ENCODE data around the gene CCDC88B.
A peak's percentile ranks its signal among the peaks of the same experiment; 100 is the strongest.

CCDC88B gene

DNA sequence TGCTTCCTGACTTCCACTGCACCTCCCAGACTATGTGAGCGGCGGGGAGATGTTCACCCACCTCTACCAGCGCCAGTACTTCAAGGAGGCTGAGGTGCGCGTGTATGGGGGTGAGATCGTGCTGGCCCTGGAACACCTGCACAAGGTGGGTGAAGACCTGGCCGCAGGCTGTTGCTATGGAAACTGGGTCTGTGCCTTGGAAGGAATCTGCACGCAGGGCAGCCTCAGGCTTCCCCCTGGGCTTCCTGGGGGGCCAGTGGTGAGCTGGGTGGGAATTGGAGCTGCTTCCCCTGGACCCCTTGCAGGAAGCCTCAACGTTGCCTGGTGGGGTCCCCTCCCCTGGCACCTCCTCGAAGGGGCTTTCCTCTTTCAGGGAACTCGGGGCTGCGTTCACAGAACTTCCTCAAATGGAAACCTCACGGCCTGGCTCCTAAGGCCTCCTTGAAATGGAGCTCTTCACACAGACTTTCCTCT, 20.5 kb downstream of the CCDC88B start:
- DNase-seq = no peak

DNA sequence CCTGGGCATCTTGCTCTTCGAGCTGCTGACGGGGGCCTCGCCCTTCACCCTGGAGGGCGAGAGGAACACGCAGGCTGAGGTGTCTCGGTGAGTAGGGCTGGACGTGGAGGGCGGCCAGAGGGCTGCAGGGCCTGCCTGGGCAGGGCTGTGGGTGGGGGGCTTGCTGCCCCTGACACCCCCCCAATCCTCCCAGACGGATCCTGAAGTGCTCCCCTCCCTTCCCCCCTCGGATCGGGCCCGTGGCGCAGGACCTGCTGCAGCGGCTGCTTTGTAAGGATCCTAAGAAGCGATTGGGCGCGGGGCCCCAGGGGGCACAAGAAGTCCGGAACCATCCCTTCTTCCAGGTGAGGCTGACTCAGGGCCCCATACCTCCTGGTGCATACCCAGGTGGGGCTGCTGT, 21.7 kb downstream of the CCDC88B start:
- no peak for DNase-seq

DNA sequence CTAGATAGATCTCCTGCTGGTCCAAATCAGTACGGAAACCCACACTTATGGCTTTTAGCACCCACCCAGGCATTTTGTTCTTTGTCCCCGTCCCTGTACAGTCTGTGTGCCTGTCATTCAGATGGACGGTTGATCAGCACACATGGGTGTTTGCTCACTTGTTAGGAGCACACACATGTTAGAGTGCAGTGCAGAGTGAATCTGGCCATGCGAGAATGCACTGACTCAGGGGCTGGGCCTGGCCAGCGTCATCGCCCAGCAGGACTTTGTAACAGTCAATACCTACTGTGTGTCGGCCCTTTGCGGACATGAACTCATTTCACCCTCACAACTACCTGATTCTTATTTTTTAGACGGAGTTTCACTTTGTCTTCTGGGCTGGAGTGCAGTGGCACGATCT, 22.3 kb downstream of the CCDC88B start:
- DNase-seq = no peak

DNA sequence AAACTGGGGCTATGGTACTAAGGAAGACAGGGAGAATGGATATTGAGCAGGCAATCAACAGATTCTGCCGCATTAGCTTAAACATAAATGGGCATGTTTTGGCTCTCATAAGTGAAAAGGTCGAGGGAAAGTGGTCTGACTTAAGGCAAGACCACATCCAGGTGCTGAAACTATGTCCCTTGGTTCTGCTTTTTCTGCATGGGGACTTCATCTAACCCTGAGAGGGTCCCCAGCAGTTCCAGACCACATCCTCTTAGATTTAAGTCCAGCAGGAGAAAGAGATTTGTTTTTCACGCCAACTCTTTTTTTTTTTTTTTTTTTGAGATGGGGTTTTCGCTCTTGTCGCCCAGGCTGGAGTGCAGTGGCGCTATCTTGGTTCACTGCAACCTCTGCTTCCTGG, 24.4 kb downstream of the CCDC88B start:
- DNase-seq = no peak

DNA sequence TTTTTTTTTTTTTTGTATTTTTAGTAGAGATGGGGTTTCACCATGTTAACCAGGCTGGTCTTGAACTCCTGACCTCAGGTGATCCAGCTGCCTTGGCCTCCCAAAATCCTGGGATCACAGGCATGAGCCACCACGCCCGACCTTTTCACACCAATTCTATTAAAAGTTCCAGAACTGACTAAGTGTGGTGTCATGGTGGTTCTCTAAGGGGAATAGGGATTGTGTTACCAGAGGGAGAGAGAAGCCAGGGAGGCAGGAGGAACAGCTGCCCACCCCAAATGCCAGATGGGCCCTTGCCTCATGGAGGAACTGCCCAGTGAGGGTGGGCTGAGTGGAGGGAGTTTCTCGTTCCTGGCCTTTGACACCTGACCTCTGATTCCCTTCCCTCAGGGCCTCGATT, 24.9 kb downstream of the CCDC88B start:
- DNase-seq = no peak

DNA sequence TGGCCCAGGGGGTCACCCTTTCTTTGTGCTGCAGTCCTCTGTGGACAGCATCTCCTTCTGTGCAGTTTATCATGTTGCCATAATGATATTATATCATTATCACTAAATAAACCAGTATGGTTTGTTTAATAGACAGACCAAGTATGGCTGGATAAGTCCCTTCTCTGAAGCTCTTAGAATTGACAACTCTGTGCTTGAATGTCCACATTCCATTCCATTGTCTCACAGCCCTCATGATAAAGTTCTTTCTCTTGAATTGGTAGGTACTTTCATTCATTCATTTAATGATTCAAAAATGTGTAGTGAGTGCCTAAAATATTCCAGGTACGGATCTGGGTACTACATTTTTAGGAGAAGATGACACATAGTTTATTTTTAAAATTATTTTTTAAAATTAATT, 26.7 kb downstream of the CCDC88B start:
- no peak for DNase-seq

DNA sequence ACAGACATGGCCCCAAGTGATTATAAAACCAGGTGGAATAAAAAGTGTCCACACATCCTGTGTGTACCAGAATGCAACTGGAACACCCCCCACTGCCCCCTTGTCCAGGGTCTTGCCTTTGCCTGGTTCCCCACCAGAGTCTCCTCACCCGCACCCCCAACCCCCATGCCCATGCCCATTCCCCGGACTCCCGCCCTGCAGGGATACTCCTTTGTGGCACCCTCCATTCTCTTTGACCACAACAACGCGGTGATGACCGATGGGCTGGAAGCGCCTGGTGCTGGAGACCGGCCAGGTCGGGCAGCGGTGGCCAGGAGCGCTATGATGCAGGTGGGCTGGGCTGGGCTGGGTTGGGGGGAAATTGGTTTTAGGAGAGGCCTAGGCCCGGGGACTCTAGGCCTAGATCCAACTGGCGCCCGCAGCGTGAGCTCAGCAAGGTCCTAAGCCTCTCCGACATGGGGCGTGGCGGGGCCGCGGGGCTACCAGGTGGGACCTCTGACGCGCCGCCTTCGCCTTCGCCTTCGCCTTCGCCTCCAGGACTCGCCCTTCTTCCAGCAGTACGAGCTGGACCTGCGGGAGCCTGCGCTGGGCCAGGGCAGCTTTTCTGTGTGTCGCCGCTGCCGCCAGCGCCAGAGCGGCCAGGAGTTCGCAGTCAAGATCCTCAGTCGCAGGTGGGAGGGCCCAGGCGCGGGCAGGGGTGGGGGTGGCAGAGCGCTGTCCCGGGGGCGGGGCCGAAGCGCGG, 28.1 kb downstream of the CCDC88B start:
- no peak for DNase-seq

DNA sequence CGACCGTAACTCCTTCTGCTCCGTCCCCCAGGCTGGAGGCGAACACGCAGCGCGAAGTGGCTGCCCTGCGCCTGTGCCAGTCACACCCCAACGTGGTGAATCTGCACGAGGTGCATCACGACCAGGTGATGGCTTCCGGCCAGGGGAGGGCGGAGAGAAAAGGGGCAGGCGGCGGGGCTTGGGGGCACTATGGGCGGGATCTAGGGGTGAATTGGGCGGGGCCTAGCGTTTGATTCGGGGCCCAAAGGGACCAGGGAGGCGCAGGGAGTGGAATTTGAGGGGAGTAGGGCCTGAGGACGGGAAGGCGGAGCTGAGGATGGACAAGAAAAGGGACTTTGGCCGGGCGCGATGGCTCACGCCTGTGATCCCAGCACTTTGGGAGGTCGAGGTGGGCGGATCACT, 28.7 kb downstream of the CCDC88B start:
- DNase-seq = no peak

DNA sequence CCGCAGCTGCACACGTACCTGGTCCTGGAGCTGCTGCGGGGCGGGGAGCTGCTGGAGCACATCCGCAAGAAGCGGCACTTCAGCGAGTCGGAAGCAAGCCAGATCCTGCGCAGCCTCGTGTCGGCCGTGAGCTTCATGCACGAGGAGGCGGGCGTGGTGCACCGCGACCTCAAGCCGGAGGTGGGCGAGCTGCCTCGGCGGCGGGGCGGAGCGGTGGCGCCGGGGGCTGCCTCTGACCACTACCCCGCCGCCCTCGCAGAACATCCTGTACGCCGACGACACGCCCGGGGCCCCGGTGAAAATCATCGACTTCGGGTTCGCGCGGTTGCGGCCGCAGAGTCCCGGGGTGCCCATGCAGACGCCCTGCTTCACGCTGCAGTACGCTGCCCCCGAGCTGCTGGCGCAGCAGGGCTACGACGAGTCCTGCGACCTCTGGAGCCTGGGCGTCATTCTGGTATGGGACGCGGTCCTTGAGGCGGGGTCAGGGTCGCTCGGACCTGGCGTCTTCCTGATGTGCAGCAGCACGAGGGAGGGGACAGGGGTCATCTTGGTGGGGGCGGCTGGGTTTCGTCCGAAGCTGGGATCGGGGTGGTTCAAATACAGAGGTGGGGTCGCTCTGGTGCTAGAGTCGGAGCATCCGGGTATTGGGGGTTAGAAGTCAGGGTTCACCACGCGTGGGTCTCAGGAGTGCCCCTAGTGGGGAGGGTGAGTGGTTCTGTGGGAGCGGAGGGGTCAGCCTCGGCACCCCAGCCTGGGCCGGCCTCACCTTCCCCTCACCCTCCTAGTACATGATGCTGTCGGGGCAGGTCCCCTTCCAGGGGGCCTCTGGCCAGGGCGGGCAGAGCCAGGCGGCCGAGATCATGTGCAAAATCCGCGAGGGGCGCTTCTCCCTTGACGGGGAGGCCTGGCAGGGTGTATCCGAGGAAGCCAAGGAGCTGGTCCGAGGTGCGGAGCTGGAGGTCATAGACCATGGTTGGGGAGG, 29.7 kb downstream of the CCDC88B start:
- no peak for DNase-seq

DNA sequence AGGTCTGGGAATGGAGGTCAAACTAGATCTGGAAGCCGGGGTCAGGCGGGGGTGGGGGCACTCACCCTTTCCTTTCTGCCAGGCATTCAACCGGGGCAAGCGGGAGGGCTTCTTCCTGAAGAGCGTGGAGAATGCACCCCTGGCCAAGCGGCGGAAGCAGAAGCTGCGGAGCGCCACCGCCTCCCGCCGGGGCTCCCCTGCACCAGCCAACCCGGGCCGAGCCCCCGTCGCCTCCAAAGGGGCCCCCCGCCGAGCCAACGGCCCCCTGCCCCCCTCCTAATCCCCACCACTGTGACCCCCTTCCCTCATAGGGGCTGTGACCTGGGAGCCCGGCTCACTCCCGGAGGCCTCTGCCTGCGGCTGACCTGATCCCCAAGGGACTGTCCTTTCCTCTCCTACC, 31.2 kb downstream of the CCDC88B start:
- DNase-seq = no peak

DNA sequence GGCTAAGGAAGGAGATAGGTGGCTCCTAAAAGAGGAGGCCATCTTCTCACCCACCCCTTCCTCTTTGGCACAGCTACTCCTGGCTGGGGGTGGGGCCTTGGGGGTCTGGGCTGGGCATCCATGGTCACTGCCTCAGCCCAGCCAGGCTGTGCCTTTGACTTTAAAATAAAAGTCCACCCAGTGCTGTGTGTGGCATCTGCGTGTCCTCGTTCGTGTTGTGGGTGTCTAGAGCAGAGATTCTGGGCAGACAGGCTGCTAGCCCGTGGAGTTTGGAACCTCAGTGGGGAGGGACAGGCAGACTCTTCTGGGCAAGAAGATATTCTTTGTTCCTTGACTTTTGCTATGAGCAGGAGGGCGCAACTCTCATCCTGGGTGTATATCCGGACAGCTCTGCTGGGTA, 32.0 kb downstream of the CCDC88B start:
- DNase-seq = no peak

DNA sequence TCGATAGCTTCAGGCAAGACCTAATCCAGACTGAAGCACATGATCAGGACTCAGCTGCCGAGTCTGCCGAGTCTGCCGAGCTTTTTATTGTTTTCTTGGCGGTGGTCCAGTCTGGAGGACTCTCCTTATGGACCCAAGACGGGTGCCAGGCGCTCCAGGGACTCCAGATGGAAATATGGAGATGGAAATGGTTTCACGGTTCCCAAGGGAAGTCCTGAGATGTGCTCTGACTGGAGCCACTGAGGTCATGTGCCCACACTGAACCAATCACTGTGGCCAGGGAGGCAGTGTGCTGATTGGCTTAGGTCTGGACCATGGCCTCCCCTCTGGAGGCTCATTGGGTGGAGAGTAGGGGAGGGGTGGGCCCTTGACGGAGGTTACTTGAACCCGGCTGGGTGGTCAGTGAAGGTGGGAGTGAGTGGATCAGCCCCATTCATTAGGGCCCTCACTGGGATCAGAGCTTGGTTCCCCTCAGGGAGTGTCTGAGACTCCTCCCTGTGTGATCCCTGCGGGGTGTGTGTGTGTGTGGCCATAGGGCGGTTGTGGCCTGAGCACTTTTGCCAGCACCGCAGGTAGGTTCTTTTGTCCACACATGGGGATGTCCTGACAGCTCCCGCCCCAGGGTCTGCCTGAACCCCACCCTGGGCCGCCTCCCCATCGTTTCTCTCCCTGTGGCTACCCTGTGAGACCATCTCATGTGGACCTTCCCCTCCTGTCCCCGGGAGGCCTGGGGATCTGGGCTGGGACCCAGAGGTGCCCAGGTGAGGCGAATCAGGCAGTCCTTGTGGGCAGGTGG, 33.0 kb downstream of the CCDC88B start:
- peak; percentile 91 for DNase-seq

DNA sequence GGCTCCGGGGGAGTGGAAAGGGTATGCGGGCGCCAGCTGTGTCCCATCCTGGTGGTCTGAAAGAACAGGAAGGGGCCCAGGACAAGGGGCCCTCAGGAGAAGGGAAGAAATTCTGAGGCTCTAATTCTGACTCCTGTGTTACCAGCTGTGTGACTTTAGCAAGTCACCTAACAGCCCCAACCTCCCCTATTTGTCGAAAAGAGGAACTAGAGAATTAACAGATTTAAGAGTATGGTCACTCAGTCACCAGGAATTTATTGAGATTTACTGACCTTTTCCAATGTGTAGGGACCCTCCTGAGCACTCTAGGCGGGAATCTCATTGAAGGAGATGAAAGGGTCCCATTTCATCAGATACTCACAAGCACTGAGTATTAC, 33.6 kb downstream of the CCDC88B start:
- DNase-seq = no peak

DNA sequence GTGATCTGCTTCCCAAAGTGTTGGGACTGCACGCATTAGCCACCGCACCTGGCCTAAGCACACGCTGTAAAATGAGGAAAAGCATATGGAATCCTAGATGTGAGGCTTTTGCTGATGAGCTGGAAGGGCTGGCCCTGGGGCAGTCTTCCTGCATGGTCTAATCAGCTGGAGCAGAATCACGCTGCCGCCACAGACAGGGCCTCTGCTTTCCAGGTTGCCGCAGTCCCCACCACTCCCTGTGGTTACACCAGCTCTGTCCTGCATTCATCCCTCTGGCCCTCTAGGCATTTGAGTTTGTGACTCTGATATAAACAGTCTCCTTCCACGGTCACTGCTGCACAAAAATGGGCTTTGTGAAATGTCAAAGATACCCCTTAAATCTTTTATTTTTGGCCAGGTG, 36.1 kb downstream of the CCDC88B start:
- no peak for DNase-seq

DNA sequence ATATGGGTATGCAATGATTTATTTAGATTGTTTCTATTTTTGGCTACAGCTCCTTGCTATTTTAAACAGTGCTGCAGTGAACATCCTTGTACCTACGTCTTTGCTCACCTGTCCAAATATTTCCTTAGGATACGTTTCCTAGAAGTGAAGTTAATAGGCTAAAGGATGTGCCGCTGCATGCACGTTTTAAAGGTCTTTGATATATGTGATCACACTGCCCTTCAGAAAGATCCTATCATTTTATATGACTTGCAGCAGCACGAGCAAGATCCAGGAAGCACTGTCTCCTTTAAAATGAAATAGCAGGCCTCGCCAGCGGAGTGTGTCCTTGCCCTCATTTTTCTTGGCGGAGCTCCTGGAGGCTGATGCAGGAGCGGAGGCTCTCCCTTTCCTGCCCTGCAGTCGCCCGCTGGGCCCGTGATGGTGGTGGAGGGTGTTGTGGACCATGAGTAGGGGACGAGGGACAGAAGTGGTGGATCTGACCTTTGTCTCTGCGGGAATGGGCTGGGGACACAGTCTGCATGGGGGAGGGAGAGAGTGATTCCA, 38.4 kb downstream of the CCDC88B start:
- no peak for DNase-seq

DNA sequence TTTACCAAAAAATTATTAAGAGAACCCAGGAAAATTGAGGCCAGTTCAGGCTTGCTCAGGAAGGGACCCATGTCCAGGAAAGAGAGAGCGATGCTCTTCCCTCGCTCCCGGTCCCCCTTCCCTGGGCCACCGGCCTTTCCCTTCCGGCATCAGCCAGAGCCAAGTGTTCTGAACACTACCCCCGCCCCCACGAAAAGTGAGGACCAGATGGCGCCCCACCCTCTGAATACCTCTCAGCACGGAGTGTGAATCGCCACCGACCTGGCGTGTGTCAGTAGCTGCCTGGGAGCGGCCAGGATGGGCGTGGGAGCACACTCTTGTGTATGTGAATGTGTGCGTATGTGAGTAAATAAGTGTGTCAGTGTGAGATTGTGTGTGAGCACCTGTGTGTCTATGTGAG, 39.2 kb downstream of the CCDC88B start:
- no peak for DNase-seq

DNA sequence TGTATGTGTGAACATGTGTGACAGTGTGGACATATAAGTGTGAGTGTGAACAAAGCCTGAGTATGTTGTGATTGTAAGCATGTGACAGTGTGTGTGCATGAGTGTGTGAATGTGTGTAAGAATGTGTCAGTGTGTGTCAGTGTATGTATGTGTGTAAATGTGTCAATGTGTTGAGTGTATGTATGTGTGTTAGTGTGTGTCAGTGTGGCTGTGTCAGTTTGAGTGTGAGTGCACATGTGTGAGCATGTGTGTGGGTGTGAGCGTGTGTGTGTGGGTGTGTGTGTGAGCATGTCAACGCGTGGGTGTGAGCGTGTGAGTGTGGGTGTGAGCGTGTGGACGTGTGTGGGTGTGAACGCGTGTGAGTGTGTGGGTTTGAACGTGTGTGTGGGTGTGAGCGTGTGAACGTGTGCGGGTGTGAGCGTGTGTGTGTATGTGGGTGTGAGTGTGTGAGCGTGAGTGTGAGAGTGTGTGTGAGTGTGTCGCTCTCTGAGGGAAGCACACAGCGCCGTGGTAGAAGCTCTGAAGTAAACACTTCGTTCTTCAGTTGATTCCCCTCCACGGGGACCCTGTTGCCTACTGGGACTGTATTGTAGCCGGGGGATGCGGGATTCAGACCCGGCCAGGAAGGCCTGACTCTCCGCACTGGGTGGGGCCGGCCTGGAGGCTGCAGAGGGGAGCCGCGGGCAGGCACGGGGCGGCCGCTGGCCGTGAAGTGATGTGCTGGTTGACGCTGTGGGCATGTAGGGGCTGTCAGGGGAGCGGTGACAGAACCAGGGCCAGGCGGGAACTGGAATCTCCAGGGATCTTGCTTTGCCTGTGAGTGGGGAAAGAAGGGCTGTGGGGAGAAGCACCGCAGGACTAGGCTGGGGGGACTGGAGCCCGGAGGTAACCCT, 40.1 kb downstream of the CCDC88B start:
- DNase-seq = no peak

DNA sequence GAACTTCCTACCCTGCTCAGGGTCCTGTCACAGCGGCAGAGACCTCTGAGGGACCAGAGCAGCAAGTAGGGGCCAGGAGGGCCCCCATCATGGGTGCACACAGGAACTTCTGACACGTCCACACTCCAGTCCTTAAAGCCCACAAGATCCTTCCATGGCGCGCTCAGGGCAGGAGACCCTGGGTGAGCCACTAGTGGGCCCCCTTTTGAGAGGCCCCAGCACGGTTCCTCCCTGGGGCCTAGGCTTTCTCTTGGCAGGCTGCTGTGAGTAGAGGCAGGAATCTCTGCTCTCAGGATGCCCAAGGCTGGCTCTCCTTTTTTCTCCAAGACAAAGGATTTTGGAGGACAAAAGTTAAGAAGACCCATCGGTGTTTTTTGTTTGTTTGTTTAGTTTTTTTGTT, 41.3 kb downstream of the CCDC88B start:
- DNase-seq = no peak

DNA sequence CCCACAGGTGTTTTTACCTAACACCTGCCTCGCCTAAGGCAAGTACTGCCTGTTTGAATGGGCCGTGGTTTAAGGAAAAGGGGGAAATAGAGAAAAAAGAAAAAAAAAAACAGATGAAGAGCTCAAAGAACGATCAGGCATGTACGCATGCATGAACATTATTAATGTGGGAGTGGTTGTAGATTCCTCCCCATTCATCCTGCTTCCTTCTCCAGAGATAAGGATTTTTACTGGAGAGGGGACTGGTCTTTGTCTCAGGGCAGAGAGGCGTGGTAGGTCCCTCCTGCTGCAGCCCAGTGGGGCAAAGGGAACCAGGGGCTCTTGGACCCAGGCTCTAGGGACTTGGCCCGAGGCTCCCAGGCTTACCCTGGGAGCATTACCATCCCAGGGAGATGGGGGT, 42.0 kb downstream of the CCDC88B start:
- DNase-seq = no peak

DNA sequence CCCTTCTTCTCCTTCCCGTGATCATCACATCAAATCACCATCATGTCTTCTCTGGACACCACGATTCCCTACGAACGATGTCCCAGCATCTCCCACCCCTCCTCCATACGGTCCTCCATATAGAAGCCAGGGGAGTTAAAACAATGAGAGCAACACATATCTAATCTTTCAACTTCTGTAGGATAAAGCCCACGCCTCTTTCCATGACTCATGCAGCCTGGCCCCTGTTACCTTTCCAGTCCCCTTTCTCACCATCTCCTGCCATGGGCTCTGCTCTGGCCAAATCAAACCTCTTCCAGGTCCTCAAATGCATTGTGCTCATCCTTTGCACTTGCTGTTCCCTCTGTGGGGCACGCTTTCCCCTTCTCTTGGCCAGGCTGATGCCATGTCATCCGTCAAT, 42.6 kb downstream of the CCDC88B start:
- no peak for DNase-seq

DNA sequence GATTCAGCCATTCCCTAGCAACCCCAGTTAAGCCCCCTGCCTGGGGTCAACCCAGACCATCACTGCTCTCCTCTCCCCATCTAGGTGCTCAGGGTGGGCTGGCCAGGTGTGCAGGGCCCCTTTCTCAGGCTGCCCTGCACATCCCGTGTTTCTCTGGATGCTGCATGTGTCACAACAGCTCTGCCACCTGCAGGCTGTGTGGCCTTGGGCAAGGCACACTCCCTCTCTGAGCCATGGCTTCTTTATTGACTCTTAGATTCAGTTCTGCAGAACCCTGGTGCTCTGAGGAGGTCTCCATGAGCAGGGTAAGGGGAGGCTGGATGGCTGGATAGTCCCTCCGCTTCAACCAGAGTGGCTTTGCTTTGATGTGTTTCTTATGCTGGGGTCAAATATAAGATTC, 43.6 kb downstream of the CCDC88B start:
- no peak for DNase-seq
